GM13976 (cell line): ENCODE data around the gene SFI1.

ENCODE experiments used
- DNase-seq: peaks from one replicate; pipeline ENCODE4 v3.0.0; 2012; ENCODE audit warnings: low spot score
- in situ Hi-C: fragments of 300-500 bp; cut with MboI; formaldehyde crosslinking; loops from one replicate; pipeline ENCODE4 v1.12.0; 2022; ENCODE audit warnings: low sequenced_read_pairs, mixed read lengths, inconsistent platforms; ENCODE audit not compliant: unreplicated experiment
- TF ChIP-seq, protein P1 (sequence below): IDR thresholded peaks from 2 replicates; pipeline ENCODE4 v1.5.1; 2012; ENCODE audit warnings: borderline replicate concordance, mild to moderate bottlenecking; ENCODE audit not compliant: insufficient read depth; ENCODE audit errors: extremely low read depth, missing control alignments, control extremely low read depth

Gene SFI1

GRCh38 chr22:31627223-31627731 is 130.9 kb downstream of the SFI1 start:
- in situ Hi-C loops, result no loop called here
- TF ChIP-seq, protein P1, sequence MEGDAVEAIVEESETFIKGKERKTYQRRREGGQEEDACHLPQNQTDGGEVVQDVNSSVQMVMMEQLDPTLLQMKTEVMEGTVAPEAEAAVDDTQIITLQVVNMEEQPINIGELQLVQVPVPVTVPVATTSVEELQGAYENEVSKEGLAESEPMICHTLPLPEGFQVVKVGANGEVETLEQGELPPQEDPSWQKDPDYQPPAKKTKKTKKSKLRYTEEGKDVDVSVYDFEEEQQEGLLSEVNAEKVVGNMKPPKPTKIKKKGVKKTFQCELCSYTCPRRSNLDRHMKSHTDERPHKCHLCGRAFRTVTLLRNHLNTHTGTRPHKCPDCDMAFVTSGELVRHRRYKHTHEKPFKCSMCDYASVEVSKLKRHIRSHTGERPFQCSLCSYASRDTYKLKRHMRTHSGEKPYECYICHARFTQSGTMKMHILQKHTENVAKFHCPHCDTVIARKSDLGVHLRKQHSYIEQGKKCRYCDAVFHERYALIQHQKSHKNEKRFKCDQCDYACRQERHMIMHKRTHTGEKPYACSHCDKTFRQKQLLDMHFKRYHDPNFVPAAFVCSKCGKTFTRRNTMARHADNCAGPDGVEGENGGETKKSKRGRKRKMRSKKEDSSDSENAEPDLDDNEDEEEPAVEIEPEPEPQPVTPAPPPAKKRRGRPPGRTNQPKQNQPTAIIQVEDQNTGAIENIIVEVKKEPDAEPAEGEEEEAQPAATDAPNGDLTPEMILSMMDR, result no peak
- DNase-seq, result no peak

DNA sequence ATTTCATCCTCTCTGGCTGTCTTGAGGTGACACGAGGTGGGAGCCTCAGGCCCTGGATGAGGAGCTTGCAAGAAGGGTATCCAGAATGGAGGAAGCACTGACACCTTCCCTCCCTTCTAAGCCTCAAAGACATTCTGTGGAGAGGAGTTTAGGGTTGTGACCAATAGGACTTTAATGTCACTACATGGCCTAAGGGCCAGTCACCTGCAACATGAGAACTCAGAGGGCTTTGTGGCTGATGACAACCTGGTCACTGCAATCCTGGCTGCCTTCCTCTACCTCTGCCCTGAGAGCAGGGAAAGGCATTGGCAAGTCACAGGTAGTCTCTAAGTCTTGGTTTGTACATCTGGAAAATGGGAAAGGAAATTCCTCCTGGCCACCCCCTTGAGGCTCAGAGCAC is 132.0 kb downstream of the SFI1 start:
- in situ Hi-C loops, result no loop called here
- TF ChIP-seq, protein P1, result no peak
- no peak for DNase-seq

GRCh38 chr22:31628969-31629708 is 132.8 kb downstream of the SFI1 start:
- no peak for DNase-seq
- in situ Hi-C loops, result no loop called here
- TF ChIP-seq, protein P1, result no peak

DNA sequence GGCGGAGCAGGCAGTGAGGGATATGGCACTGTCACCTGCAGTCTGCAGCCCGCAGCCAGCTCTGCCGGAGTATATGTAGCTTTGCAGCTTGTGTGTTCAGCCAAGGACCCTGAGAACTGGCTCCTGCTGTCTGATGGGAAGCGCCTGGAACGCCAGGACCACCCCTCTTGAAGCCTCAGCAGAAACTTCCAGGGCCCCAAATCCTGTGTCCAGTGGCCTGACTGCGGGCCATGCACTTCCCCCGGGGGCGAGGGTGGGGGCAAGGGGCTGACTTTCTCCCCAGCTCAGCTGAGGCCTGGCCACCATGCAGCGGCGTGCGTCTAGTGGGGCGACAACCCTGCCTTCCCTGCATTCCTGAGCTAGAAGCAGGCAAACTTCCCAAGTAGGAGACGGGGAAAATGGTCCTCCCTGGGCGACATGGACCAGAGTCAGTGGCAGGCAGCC is 133.4 kb downstream of the SFI1 start:
- in situ Hi-C loops, result no loop called here

DNA sequence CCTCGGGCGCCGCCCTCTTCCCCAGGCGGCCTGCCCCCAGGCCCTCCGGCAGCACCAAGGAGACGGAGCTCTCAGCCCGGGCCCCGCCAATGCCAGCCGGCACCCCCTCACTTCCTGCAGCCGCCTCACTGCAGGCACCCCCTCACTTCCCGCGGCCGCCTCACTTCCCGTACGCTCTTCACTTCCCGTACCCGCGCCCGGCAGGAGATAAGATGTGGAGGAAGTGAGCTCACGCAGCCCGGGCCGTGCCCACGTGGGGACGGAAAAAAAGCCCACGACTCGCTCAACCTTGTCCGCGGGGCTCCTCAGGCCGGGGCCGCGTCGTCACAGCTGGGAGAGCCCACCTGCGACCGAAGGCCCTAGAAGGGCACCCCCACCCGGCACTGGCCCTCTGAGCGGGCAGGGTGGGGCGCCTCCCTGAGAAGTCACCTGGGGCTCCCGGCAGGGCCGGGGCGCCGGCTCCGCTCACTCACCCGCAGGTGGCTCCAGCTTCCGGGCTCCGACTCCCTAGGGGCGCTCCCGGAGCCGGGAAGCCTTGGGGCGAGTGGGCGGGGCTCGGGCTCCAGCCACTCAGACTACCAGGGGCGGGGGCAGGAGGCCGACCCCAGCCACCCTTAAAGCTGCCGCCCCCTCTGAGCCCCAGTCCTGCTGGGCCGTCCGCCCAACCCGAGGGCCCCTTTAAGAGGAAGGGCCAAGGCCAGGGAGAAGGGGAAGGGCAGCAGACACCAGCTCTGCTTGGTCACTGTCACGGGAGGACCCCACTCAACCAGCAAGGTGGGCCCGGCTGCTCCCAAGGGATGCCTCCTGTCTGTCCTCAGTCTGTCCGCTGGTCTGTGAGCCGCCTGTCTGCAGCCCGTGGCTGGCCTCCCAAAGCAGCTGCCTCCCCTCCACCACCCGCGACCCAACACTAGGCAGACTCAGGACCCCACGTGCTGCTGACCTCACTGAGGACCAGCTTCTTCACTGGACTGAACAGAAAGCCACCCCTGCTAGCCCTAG is 134.3 kb downstream of the SFI1 start:
- in situ Hi-C loops, result no loop called here
- DNase-seq, result peak; percentile 82
- TF ChIP-seq, protein P1, result no peak

More for the DNA sequence above, 133.4 kb downstream of the SFI1 start:
- DNase-seq, result no peak
- TF ChIP-seq, protein P1, result no peak

DNA sequence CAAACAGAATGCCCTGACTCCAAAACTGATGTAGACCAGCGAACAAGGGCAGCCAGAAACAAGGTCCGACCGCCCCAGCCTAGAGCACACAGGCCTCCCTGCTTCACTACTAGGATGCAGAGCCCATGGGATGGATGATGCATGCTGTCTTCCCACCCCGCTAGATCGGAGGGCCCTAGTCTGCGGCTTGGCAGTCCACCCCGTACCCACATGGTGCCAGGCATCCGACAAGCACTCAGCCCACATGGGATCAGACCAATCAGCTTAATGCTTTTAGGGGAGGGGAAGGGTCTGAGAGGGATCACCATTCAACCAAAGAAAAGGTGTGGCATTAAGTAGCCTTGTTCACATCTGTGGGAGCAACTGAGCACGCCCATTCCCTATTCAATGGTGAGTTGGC is 135.1 kb downstream of the SFI1 start:
- no peak for DNase-seq
- in situ Hi-C loops, result no loop called here
- TF ChIP-seq, protein P1, result no peak
